Measurements from ENCODE around the gene PDK1. TPM values are rescaled to one million over a fixed set of nuclear protein-coding genes. Genes with fewer than 3 reads are reported as not detected.
"Not testable (repeated sequence)": the region's sequence is repeated elsewhere in the genome, so short reads cannot be mapped to it uniquely, and the experiment has no call there.

The PDK1 gene
- total RNA-seq, 1 donor = 26.8 TPM

DNA sequence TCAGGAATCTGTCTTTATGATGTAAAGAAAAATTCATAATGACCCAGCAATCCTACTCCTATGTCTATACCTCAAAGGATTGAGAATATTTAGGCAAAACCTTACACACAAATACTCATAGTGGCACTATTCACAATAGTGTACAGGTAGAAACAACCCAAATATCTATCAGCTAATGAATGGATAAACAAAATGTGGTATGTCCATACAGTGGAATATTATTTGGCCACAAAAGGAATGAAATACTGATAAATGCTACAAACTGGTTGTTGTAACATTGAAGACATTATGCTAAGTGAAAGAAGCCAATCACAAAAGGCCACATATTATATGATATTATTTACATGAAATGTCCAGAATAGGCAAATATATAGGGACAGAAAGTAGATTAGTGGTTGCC, 24.7 kb downstream of the PDK1 start:
- no peak overlapping the region for H3K4me2 ChIP-seq (ENCODE audit: insufficient read depth, low read length)
- TF ChIP-seq, protein P1, sequence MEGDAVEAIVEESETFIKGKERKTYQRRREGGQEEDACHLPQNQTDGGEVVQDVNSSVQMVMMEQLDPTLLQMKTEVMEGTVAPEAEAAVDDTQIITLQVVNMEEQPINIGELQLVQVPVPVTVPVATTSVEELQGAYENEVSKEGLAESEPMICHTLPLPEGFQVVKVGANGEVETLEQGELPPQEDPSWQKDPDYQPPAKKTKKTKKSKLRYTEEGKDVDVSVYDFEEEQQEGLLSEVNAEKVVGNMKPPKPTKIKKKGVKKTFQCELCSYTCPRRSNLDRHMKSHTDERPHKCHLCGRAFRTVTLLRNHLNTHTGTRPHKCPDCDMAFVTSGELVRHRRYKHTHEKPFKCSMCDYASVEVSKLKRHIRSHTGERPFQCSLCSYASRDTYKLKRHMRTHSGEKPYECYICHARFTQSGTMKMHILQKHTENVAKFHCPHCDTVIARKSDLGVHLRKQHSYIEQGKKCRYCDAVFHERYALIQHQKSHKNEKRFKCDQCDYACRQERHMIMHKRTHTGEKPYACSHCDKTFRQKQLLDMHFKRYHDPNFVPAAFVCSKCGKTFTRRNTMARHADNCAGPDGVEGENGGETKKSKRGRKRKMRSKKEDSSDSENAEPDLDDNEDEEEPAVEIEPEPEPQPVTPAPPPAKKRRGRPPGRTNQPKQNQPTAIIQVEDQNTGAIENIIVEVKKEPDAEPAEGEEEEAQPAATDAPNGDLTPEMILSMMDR (IDR thresholded peaks at IDR 0.05; ENCODE audit: extremely low read depth, low read depth, low read length) = no peak
- no peaks in the 10 kb centered on the region for H3K27me3 ChIP-seq (ENCODE audit: insufficient read depth, low read length)
- peaks cover 3% of the 10 kb centered on the region for H3K79me2 ChIP-seq (ENCODE audit: insufficient read depth, low read length)
- H2AFZ ChIP-seq (ENCODE audit: low read length) = no peak overlapping the region
- no peak overlapping the region for H3K27ac ChIP-seq (ENCODE audit: low read depth, low read length)
- H3K4me3 ChIP-seq (ENCODE audit: insufficient read depth, low read length) = no peak overlapping the region
- no peaks in the 10 kb centered on the region for H4K20me1 ChIP-seq (ENCODE audit: insufficient read depth, low read length)
- no peaks in the 10 kb centered on the region for H3K9me3 ChIP-seq (ENCODE audit: low read depth, low read length)
- H3K4me1 ChIP-seq (ENCODE audit: insufficient read depth, low read length) = no peaks in the 10 kb centered on the region
- no peak for DNase-seq (ENCODE audit: insufficient read length, low spot score, missing footprints)
- peaks cover 4% of the 10 kb centered on the region for H3K36me3 ChIP-seq (ENCODE audit: insufficient read depth, low read length)

DNA sequence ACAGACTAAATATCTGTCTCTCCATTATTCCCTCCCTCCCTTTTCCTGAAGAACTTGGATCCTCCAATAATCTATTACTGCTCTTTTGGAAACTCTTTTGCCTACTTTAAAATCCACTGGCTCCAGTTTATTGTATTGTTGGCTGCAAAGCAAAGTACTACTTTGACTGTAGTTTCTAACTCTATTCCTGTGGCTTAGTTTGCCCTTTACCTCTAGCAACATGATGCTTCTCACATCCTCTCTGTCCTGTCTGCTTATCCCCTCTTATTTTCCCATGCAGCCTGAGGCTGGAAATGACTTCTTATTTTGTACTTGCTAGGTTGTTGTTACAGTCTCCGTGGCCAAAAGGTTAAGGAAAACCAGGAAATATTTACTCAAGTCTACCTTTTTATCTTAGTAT, 26.8 kb downstream of the PDK1 start:
- H3K9me3 ChIP-seq (ENCODE audit: low read depth, low read length) = no peaks in the 10 kb centered on the region
- H3K79me2 ChIP-seq (ENCODE audit: insufficient read depth, low read length) = peaks cover 3% of the 10 kb centered on the region
- no peak for DNase-seq (ENCODE audit: insufficient read length, low spot score, missing footprints)
- H3K4me3 ChIP-seq (ENCODE audit: insufficient read depth, low read length) = no peak overlapping the region
- TF ChIP-seq, protein P1 (IDR thresholded peaks at IDR 0.05; ENCODE audit: extremely low read depth, low read depth, low read length) = no peak
- peaks cover 7% of the 10 kb centered on the region for H3K36me3 ChIP-seq (ENCODE audit: insufficient read depth, low read length)
- no peak overlapping the region for H2AFZ ChIP-seq (ENCODE audit: low read length)
- H3K27me3 ChIP-seq (ENCODE audit: insufficient read depth, low read length) = no peaks in the 10 kb centered on the region
- H4K20me1 ChIP-seq (ENCODE audit: insufficient read depth, low read length) = no peaks in the 10 kb centered on the region
- no peaks in the 10 kb centered on the region for H3K4me1 ChIP-seq (ENCODE audit: insufficient read depth, low read length)
- no peak overlapping the region for H3K27ac ChIP-seq (ENCODE audit: low read depth, low read length)
- H3K4me2 ChIP-seq (ENCODE audit: insufficient read depth, low read length) = no peak overlapping the region

DNA sequence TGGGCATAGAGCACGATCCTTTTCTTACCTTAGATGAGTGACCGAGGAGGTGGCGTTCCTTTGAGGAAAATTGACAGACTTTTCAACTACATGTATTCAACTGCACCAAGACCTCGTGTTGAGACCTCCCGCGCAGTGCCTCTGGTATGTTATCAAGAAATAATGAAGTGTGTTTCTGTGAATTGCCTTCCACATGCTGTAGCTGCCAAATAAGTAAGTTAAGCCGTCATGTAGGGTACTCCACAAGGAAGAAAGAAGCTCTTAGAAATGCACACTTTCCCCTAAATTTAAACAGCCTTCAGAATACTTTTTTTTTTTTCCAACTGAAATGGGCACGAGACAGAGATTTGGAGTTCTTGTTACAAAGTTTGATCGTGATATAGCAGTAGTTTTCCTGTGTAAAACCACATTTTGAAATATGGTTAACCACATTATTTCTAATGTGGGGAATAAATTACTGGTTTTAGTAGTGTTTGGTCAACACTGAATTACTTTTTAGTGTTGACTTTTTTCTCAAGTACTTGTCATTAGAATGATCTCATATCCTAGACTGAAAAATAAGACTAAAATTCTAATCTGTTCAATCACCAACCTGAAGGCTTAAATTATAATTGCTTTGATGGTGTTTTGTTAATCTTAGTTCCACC, 30.5 kb downstream of the PDK1 start:
- H3K4me1 ChIP-seq (ENCODE audit: insufficient read depth, low read length) = no peaks in the 10 kb centered on the region

DNA sequence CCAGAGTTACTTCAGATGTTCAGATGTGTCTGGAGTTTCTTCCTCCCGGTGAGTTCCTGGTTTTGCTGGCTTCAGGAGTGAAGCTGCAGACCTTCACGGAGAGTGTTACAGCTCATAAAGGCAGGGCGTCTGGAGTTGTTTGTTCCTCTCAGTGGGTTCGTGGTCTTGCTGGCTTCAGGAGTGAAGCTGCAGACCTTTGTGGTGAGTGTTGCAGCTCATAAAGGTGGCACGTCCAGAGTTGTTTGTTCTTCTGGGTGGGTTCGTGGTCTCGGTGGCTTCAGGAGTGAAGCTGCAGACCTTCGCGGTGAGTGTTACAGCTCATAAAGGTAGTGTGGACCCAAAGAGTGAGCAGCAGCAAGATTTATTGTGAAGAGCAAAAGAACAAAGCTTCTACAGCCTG, 31.3 kb downstream of the PDK1 start:
- not testable (repeated sequence) for H3K4me3 ChIP-seq (ENCODE audit: insufficient read depth, low read length); DNase-seq (ENCODE audit: insufficient read length, low spot score, missing footprints); H4K20me1 ChIP-seq (ENCODE audit: insufficient read depth, low read length); H3K27me3 ChIP-seq (ENCODE audit: insufficient read depth, low read length); H3K4me2 ChIP-seq (ENCODE audit: insufficient read depth, low read length); H3K4me1 ChIP-seq (ENCODE audit: insufficient read depth, low read length); H3K9me3 ChIP-seq (ENCODE audit: low read depth, low read length); H3K79me2 ChIP-seq (ENCODE audit: insufficient read depth, low read length); H3K36me3 ChIP-seq (ENCODE audit: insufficient read depth, low read length); H2AFZ ChIP-seq (ENCODE audit: low read length); H3K27ac ChIP-seq (ENCODE audit: low read depth, low read length)

More for the DNA sequence above, 30.5 kb downstream of the PDK1 start:
- H3K4me3 ChIP-seq (ENCODE audit: insufficient read depth, low read length) = no peak overlapping the region
- H2AFZ ChIP-seq (ENCODE audit: low read length) = no peak overlapping the region
- no peaks in the 10 kb centered on the region for H3K27me3 ChIP-seq (ENCODE audit: insufficient read depth, low read length)
- H3K27ac ChIP-seq (ENCODE audit: low read depth, low read length) = no peak overlapping the region
- no peak overlapping the region for H3K4me2 ChIP-seq (ENCODE audit: insufficient read depth, low read length)
- H3K36me3 ChIP-seq (ENCODE audit: insufficient read depth, low read length) = peaks cover 7% of the 10 kb centered on the region
- no peaks in the 10 kb centered on the region for H4K20me1 ChIP-seq (ENCODE audit: insufficient read depth, low read length)
- H3K79me2 ChIP-seq (ENCODE audit: insufficient read depth, low read length) = no peaks in the 10 kb centered on the region
- DNase-seq (ENCODE audit: insufficient read length, low spot score, missing footprints) = no peak
- TF ChIP-seq, protein P1 (IDR thresholded peaks at IDR 0.05; ENCODE audit: extremely low read depth, low read depth, low read length) = no peak
- H3K9me3 ChIP-seq (ENCODE audit: low read depth, low read length) = no peaks in the 10 kb centered on the region
